Measurements from ENCODE around the gene PRMT1.

The PRMT1 gene

GRCh38 chr19:49664171-49665035 is 12.7 kb upstream of the PRMT1 start:
- peak; percentile 0 for TF ChIP-seq CTCF (IDR thresholded peaks at IDR 0.05; ENCODE audit: insufficient read depth, low read depth, low read length, missing control alignments)
- H3K4me3 ChIP-seq (ENCODE audit: low read depth, low read length): peak overlapping the region; percentile 57
- DNase-seq (ENCODE audit: low read depth): peak; percentile 84

- TF ChIP-seq CTCF (IDR thresholded peaks at IDR 0.05; ENCODE audit: insufficient read depth, low read depth, low read length, missing control alignments): no peak
- no peak for DNase-seq (ENCODE audit: low read depth)
- peak overlapping the region; percentile 57 for H3K4me3 ChIP-seq (ENCODE audit: low read depth, low read length)
Observed at GRCh38 chr19:49665036-49665350, 12.1 kb upstream of the PRMT1 start.

GRCh38 chr19:49665351-49666119 is 11.5 kb upstream of the PRMT1 start, which contains the start of the genes BCL2L12 and IRF3:
TSS of gene BCL2L12 (plus strand) at chr19:49665933. CDS start at chr19:49666693, 760 bp downstream.
TSS of gene IRF3 (minus strand) at chr19:49665857. CDS start at chr19:49664838, 1,019 bp downstream.
- TF ChIP-seq CTCF (IDR thresholded peaks at IDR 0.05; ENCODE audit: insufficient read depth, low read depth, low read length, missing control alignments): no peak
- H3K4me3 ChIP-seq (ENCODE audit: low read depth, low read length): peak within 1 kb of the TSS; percentile 57
- DNase-seq (ENCODE audit: low read depth): peak; percentile 98

GRCh38 chr19:49666120-49666444 is 11.0 kb upstream of the PRMT1 start:
- DNase-seq (ENCODE audit: low read depth): no peak
- no peak for TF ChIP-seq CTCF (IDR thresholded peaks at IDR 0.05; ENCODE audit: insufficient read depth, low read depth, low read length, missing control alignments)

GRCh38 chr19:49667473-49667872 is 9.6 kb upstream of the PRMT1 start:
- DNase-seq (ENCODE audit: low read depth): no peak
- TF ChIP-seq CTCF (IDR thresholded peaks at IDR 0.05; ENCODE audit: insufficient read depth, low read depth, low read length, missing control alignments): no peak
- no peak overlapping the region for H3K4me3 ChIP-seq (ENCODE audit: low read depth, low read length)

More at GRCh38 chr19:49666120-49666444, 11.0 kb upstream of the PRMT1 start:
- peak overlapping the region; percentile 57 for H3K4me3 ChIP-seq (ENCODE audit: low read depth, low read length)

- no peak for TF ChIP-seq CTCF (IDR thresholded peaks at IDR 0.05; ENCODE audit: insufficient read depth, low read depth, low read length, missing control alignments)
- DNase-seq (ENCODE audit: low read depth): no peak
Observed at GRCh38 chr19:49669516-49669915, 7.6 kb upstream of the PRMT1 start.

More at GRCh38 chr19:49669516-49669915, 7.6 kb upstream of the PRMT1 start:
- no peak overlapping the region for H3K4me3 ChIP-seq (ENCODE audit: low read depth, low read length)
